ENCODE measurements around the gene MRPL19. TPM values are rescaled to one million over a fixed set of nuclear protein-coding genes. Genes with fewer than 3 reads are reported as not detected.

MRPL19 gene
- polyA plus RNA-seq, 4 donors = 67.7 to 71.0 (median 68.4) TPM

DNA sequence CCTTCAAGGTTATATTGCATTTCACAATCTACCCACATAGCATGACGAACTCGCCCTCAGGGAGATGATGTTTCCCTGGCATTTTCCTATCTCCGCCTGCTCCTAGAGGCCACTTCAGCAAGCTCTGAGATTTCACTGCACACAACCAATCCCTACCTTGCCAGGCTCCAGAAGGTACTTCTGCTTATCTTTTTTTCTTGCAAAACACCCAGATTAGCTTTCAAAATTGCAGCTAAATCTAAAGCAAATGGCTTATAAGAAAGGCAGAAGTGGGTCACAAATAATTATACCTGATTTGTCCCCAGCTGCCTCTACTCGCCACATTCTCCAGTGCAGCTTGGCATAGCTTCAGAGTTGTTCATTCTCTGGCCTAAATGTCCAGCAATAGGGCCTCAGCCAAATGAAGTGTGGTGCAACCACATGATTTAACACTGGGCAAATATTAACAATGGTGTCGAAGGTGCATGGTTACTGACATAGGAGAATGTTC, 32.4 kb upstream of the MRPL19 start:
- DNase-seq (ENCODE audit: low read depth in 4 of 4, low spot score in 2 of 4) = no peak

DNA sequence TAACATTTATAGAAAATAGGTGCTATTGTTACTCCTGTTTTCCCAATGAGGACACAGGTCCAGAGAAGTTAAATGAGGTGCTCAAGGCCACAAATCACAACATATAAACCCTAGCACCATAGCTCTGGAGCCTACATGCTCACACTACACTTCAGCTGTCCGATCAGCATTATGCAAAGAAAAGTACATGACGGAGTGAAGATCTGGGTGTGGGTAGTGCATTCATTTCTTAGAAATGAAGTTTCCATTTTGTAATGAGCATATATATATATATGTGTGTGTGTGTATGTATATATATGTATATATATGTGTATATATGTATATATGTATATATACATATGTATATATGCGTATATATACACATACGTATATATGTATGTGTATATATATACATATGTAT, 30.2 kb upstream of the MRPL19 start:
- no peak for DNase-seq (ENCODE audit: low read depth in 4 of 4, low spot score in 2 of 4)

DNA sequence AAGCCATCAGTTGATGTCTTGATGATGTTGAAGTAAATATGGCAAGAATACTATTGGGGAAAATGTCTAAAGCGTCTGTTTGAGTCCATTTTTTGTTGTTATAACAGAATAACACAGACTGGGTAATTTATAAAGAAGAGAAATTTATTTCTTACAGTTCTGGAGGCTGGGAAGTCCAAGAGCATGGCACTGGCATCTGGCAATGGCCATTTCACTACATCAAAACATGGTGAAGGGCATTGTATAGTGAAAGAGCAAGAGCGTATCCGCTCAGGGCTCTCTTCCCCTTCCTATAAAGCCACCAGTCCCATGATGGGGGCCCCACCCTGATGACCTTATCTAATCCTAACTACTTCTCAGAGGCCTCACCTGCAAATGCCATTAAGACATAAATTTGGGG, 29.6 kb upstream of the MRPL19 start:
- no peak for DNase-seq (ENCODE audit: low read depth in 4 of 4, low spot score in 2 of 4)

DNA sequence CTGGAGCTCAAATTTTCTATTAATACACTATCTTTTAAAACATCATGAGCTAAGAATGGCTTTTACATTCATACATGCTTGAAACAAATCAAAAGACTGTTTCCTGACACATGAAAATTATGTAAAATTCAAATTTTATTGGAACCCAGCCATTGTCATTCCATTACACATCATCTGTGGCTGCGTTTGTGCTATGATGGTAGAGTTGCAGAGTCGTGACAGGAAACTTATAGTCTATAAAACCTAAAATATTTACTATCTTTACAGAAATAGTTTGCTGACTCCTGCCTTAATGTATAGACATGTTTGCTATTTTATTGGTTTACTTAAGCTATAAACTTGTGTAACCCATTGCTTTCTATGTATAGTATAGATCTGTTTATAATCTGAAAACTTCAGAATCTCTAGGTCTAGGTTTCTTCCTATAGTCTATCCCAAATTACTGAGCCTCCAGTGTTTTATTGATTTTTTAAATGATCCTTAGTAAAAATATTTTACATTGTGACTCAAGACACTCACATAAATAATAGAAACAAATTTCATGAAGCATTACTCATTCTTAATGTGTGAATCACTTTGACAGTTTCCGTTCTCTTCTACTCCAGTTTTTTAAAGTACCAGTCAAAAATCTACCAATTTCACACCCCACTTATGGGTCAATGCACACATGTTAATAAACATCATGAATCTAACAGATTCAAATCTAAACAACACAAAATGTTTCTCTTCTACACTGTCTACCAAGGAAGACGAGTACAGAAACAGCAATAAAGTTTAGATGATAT, 26.4 kb upstream of the MRPL19 start:
- DNase-seq (ENCODE audit: low read depth in 4 of 4, low spot score in 2 of 4) = no peak

DNA sequence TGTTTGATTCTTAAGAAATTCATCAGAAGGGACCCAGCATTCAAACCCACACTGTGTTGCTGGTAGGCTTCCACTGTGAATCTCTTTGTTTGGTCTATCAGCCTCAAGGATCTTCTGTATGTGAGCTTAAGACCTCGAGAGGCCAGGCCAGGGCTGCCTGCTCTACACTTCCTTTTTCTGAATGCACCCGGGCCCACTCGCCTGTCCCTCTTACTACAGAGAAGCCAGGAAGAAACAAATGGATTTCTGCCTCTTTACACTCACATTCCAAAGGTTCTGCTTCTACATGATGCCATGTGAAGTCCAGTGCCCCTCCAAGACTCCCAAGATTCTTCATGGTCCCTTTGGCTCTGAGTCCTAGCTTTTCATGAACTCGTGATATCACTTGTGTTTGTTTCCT, 25.4 kb upstream of the MRPL19 start:
- DNase-seq (ENCODE audit: low read depth in 4 of 4, low spot score in 2 of 4) = no peak

DNA sequence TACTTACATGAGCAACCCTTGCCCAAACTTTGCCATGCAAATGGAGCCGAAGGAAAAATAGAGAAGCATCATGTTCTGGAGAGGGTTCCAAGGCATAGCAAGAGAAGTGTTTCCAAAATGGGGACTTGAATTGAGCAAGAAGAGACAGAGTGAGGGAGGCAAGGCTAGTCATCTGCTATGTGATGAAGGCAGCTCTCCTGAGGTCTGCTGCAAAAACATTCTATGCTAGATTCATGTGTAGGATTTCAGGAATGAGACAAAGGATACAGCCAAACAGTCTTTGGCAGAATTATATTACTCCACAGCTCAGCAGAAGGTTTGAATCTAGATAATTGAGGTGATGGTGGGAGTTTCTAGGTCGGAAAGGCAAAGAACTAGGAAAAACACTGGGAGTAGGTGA, 24.1 kb upstream of the MRPL19 start:
- no peak for DNase-seq (ENCODE audit: low read depth in 4 of 4, low spot score in 2 of 4)

DNA sequence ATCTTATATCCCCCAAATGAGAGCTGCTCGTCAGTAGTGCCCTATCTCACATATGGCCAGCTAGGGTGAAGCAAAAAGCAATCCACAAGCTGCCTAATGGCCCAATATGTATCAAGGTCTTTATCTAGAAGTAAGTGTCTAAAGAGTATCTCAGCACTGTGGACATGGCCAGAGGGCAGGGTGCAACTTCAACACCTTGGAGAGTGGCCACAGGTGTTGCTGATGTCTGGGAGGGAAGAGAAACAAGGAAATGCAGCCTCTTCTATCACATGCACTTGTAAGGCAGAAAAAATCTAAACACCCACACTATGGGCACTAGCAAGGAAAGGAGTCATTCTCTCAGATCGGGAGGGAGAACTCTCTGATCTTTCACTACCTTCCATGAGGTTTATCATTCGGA, 23.7 kb upstream of the MRPL19 start:
- DNase-seq (ENCODE audit: low read depth in 4 of 4, low spot score in 2 of 4) = no peak

DNA sequence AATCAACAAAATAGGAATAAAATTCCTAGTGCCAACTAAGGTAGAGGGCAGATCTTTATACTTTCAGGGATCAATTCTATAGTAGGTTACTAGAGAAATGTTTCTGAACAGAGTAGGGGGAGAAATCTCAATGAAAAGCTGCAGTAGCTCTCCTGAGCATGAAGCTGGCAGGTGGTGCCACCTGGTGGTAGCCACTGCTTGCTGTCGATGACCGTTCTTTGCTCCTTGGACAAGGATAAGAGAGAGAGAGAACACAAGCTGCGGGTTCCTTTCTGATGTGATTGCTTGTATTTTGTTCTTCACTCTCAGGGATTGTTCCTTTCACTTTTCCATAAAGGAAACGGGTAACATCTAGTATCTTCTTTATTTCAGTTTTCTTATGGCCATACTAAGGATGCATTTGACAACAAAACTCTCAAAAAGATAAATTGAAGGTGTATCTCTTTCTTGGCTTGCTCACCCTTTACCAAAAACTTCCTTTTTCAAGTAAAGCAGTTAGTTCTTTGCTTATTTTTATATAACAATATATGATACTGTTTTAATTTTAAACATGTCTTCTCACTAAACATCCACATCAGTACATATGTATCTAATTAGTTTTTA, 18.6 kb upstream of the MRPL19 start:
- DNase-seq (ENCODE audit: low read depth in 4 of 4, low spot score in 2 of 4) = peak in 1 of 4 donors; percentile 81

DNA sequence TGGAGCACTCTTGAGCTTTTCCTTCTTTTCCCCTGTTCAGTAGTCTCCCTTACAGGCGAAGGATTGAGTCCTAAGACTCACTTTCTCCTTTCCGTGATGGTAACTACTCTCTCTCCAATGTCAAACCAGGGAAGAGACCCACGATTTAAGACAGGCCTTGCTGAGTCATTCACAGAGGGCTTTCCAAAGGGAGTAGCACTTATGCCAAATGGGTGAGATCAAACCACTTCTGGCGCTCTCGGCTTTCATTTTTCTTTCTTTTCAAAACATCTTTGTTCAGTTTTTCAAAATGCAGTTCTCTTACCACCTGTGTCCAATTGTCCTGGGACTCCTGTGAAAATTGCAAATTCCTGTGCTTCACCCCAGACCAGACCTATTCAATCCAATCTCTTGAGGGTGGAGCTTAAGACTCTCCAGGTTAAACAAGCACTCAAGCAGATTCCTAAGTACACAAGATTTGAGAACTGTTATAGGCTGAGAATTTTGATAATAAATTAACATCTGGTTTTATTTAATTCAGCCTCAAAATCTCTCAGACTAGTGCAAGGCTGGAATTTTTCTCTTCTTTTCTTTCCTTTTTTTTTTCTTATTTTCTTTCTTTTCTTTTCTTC, 14.4 kb upstream of the MRPL19 start:
- no peak for DNase-seq (ENCODE audit: low read depth in 4 of 4, low spot score in 2 of 4)

DNA sequence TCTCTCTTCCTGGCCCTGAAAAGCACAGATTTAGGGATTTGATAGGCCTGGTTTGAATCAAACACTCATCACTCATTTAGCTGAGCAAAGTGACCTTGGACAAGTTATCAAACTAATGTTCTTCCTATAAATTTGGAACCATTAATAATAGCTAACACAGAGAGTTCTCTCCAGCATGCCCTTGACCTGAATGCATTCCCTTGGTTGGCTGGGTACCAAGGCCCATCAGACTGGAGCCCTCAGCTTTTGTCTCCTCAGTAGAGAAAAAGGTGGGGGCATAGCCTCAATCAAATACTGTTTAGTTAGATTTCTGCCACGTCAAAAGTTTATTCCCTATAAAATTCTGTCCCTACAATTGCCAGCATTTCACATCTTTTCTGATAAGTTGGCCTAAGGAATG, 13.8 kb upstream of the MRPL19 start:
- no peak for DNase-seq (ENCODE audit: low read depth in 4 of 4, low spot score in 2 of 4)

DNA sequence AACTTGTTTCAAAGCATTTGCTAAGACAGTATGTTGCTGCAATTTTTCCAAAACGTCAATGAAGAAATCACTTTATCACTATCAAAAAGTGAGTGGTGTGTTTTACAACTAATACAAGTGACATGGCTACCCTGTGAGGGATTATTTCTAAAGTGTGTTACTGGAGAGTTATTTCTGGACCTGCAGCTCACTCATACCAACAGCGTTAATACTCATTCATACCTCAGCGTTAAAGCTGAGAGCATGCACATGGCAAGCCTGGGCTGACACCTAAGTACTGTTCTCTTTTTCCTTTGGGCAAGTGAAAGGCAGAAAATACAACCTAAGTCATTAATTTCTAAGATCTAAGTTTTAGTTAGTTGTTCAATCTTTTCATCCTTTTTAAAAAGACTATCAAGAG, 13.0 kb upstream of the MRPL19 start:
- no peak for DNase-seq (ENCODE audit: low read depth in 4 of 4, low spot score in 2 of 4)

DNA sequence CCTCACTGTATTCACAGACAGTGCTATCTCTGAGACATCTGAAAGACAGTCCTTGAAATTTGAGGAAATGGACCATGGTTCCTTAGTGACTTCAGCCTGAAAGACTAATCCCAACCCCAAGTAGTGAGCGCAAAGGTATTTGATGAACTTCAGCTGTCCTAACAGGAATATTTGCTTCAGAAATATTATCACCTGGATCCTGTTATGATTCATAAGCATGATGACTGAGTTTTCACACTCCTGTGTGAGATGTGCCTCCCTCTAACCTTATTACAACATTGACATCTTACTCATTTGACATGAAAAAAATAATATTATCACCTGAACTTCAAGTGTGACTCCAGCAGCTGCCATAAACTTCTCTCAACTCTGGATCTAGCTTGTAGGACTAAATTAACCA, 11.6 kb upstream of the MRPL19 start:
- no peak for DNase-seq (ENCODE audit: low read depth in 4 of 4, low spot score in 2 of 4)

DNA sequence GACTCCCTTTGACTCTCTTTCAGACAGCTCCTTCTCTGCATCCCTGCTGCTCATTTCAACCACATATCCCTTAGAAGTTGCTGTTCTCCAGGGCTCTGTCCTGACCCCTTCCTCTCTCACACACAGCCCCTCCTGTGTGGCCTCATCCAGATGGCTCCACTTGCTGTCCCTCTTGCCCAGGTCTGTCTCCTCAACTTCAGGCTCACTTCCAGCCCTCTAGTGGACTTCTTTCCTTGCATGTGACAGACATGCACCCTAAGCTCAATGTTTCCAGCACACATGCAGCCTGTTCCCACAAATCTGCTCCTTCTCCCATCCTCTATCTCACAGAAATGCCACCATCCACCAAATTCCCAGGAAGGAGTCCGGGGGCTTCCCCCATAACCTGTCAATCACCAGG, 9.0 kb upstream of the MRPL19 start:
- DNase-seq (ENCODE audit: low read depth in 4 of 4, low spot score in 2 of 4) = no peak

DNA sequence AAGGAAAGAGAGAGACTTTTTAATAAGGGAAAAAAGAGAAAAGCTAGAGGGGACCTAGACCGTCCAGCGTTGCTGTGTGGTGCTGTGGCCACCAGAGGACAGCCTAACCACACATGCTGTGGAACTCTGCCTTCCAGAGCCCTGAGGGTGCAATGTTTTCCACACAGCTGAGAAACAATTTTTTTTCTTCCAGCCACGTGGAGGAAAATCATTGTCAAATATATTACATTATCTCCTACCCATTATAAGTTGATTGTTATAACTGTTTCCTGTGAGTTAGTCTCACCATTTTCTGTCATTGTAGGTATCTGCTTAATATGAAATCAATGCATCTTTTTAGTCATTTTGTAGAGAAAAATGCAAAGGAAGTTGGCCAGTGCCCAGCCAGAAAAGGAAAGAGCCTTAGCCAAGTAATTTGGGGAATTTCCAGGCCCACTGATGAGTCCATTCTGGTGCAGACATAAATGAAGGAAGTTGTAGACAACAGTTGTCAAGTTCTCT, 5.9 kb upstream of the MRPL19 start:
- peak in 2 of 4 donors; percentile 38 to 56 for DNase-seq (ENCODE audit: low read depth in 4 of 4, low spot score in 2 of 4)

DNA sequence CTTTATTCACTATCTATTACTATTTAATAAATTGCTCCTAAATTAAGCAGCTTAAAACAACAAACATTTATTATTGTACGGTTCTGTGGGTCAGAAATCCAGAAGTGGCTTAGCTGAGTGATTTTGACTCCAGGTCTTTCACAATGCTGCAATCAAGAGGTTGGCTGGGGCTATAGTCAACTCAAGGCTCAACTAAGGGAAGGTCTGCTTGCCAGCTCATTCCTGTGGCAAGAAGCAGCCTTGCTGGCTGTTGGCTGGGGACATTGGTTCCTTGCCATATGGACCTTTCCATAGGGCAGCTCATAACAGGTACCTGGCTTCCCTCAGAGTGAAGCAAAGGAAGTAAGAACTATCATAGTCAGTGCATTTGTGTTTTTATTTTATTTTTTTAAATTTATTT, 5.0 kb upstream of the MRPL19 start:
- no peak for DNase-seq (ENCODE audit: low read depth in 4 of 4, low spot score in 2 of 4)

DNA sequence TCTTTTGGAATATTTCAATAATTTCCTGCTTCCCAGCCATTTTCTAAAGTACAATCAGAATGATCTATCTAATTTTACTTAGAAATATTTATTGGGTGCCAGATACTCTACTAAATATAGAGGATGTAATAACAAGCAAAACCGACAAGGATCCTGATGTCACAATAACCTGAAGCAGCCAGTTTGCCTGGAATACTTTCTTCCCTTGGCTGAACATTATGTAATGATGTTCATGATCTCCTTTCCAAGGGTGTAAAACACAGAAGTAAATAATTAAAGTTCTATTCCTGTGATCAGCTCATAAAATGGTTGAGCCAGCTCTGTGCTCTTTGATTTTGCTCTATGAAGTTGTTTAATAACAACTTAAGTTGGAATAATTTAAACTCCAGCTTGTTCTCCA, 2.6 kb upstream of the MRPL19 start:
- DNase-seq (ENCODE audit: low read depth in 4 of 4, low spot score in 2 of 4) = no peak

DNA sequence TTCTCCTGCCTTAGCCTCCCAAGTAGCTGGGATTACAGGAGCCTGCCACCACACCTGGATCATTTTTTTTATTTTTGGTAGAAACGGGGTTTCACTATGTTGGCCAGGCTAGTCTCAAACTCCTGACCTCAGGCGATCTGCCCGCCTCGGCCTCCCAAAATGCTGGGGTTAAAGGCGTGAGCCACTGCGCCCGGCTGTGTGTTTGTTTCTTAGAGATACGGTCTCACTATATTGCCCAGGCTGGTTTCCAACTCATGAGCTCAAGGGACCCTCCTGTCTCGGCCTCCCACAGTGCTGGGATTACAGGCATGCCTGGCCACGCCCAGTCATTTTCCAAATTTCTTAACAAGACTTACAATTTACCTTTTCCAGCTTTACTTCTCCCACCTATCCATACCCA, 940 bp upstream of the MRPL19 start:
- no peak for DNase-seq (ENCODE audit: low read depth in 4 of 4, low spot score in 2 of 4)

DNA sequence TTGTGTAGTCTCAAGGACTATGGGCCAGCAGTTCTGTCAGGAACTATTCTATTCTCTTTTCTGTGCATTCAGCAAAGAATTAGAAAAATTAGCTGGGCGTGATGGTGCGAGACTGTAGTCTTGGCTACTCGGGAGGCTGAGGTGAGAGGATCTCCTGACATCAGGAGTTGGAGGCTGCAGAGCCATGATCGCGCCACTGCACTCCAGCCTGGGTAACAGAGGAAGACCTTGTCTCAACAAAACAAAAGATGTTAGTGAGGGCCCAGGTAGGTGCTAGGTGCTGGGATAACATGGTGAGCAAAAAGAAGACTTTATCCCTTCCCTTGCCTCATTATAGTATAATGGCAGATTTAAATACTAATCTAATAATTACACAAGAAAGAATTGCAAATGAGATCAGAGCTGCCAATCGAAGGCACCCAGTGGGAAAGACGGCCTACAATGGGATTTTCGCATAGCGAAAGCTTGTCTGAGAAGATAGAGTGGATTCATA, 447 bp upstream of the MRPL19 start:
- DNase-seq (ENCODE audit: low read depth in 4 of 4, low spot score in 2 of 4) = no peak

DNA sequence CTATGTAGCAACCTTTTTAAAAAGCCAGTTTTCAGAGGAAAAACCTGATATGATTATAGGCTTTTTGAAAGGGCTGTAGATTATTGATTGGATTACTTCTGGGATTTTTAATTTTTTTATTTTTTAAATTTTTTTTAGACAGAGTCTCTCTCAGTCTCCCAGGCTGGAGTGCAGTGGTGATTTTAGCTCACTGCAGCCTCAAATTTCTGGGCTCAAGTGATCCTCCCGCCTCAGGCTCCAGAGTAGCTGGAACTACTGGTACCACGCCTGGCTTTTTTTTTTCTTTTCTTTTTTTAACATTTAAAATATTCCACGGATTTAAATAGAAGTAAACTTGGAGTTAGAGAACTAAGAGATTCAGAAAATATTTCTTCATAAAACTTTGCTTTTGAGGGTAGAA, 1.2 kb downstream of the MRPL19 start:
- no peak for DNase-seq (ENCODE audit: low read depth in 4 of 4, low spot score in 2 of 4)

DNA sequence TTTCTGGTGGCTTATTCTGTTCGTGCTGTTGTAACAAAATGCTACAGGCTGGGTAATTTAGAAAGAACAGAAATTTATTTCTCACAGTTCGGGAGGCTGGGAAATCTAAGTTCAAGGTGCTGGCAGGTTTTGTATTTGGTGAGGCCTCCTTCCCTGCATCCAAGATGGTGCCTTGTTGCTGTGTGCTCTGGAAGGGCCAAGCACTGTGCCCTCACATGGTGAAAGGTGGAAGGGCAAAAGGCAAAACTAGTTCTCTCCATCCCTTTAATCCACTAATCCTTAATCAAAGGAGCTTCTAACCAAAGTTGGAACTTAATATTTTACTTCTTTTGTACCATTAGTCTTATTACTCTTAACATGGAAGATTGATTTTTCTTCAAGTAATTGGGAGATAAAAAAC, 7.4 kb downstream of the MRPL19 start:
- no peak for DNase-seq (ENCODE audit: low read depth in 4 of 4, low spot score in 2 of 4)

DNA sequence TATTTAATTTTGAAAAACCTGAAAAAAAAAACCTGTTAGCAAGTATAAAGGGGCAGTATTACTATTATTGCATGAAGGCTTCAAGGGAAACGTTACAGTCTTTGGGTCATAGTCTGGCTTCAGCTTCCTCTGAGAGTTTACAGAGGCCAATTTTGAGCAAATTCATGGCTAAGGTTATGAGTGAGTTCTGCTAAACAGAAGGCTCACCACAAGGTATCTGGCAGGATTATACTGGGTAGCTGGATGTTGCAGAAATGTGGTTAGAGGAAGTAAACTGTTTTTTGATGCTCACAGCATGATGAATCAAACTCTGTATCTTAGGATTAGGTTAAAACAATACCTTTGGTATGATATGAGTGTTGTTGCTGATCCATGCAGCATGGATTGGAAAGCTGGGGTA, 9.3 kb downstream of the MRPL19 start:
- no peak for DNase-seq (ENCODE audit: low read depth in 4 of 4, low spot score in 2 of 4)

DNA sequence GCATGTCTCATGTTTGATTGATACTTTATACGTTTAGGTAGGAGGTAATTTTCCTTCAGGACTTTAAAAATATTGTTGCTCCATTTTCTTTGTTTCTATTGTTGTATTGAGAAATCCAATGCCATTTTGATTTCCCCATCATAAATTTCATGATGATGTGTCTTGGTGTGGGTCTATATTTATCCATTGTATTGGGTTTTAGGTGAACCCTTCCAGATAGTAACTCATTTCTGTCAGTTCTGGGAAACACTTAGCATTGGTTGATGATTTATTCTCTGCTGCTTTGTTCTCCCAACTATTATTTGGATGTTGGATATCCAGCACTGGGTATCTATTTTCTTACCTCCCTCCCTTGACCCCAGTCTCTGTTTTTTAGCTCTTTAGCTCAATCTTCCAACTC, 10.0 kb downstream of the MRPL19 start:
- DNase-seq (ENCODE audit: low read depth in 4 of 4, low spot score in 2 of 4) = no peak
